ENCODE results near the gene CHKB.
"Not testable (repeated sequence)": the region's sequence is repeated elsewhere in the genome, so short reads cannot be mapped to it uniquely, and the experiment has no call there.

The CHKB gene

GRCh38 chr22:50547263-50547985, 35.2 kb downstream of the CHKB start:
- DNase-seq: no peak

- no peak for DNase-seq
These were observed 36.1 kb downstream of the CHKB start for GRCh38 chr22:50546326-50547262.

DNA sequence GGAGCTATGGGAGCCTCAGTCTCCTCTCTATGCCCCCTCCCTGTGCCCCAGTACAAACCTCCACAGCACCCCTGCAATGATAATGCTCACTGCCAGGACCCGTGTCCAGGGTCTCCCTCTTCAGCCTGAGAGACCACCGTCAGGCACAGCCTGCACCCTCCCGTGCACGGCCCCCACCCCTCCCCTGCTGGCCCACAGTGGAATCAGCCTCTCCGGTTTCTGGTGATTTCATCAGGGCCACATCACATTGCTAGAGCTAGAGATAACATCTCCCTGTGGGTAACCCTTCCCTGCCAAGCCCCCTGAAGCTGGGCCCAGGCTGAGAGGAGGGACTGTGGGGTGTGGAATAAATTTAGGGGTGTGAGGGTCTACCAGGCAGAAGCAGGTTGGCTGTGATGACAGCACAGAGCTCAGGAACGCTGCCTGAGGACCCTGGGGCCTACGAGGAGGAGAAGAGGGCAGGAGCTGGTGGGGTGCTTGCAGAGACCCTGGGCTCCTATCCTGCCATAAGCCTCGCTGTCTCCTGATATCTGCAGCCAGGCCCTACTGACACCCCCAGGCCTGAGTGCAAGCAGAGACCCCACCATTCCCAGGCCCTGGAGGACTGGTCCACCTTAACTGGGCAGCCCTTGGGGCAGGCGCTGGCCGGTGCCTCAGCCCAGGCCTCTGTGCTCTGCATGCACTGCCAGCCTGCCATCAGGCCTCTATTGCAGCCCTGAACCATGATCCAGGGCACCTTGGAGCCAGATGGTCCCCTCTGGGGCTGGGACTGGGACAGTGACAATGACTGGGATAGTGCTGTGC, 36.9 kb downstream of the CHKB start, which contains the start of gene KLHDC7B:
Gene KLHDC7B (plus strand): TSS at position 378 of the 804 bp plus-strand sequence. CDS start 345 bp downstream, at position 723.
- DNase-seq: no peak

- no peak for DNase-seq
These were observed 37.8 kb downstream of the CHKB start for GRCh38 chr22:50544746-50545253.

DNA sequence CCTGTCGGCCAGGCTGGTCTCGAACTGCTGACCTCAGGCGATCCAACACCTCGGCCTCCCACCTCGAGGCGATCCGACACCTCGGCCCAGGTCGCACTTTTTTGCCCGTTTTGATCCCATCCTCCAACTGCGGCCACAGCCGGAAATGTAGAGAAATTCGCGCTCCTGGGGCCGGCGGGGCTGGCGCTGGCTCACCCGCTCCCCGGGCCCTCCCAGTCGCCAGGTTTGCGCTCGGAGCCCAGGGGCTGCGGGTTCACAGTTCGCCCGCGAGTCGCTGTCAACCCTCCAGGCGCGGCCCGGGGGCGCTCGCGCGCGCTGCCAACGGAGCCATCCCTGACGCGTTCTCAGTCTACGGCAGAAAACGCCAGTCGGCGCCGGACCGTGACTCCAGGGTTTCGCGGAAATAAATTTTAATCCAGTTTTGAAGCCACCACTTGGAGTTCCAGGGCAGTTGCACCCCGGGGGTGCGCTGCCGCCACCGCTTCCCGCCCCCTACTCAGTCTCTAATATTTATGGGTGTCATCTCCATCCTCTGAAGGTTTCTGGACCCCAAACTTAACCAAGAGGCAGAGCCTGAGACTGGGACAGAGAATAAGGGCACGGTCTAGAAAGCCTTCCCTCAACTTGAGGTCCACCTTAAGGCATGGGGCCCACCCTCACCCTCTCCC, 38.4 kb downstream of the CHKB start:
- DNase-seq: peak; percentile 49

- no peak for DNase-seq
These were observed 40.2 kb downstream of the CHKB start for GRCh38 chr22:50542416-50542927.

DNA sequence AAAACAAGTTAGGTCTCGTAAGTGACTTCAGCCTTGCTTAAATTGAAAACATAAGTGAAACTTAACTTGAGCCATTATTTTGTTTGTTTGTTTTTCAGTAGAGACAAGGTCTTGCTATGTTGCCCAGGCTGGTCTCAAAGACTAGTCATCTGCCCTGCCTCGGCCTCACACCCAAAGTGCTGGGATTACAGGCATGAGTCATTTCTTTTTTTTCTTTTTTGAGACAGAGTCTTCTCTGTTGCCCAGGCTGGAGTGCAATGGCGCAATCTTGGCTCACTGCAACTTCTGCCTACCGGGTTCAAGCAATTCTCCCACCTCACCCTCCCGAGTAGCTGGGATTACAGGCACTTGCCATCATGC, 41.0 kb downstream of the CHKB start:
- not testable (repeated sequence) for DNase-seq

DNA sequence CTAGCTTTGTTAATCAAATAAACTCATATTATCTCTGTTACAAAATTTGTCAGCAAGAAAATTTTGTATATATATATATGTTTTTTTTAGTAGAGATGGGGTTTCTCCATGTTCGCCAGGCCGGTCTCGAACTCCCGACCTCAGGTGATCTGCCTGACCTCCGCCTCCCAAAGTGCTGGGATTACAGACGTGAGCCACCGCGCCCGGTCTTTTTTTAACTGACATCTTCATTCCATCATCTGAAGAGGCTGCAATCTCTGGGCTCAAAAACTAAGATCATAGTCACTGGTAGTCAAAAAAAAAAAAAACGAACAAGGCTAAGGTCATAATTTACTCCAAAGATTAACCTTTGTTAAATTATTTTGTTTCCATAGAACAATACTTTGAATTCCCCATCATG, 42.3 kb downstream of the CHKB start:
- DNase-seq: no peak

GRCh38 chr22:50537765-50538164, 44.9 kb downstream of the CHKB start:
- DNase-seq: no peak

DNA sequence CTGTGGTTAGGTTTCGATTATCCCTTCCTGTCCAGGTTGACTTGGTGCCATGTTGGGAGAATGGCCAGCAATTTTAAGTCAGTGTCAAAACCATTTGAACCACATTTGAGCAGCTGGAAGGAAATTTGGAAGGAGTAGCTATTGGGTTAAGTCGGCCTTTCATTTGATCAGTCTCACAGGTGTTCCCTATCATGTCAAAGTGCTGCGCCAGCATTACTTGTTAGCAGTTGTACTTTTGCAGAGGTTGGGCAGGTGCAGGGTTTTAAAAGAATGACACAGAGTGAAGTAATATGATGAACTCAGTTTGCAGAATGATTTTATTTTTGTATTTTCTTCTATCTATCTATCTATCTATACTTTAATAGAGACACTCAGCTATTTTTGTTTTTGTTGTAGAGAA, 46.4 kb downstream of the CHKB start:
- DNase-seq: no peak

- no peak for DNase-seq
These were observed 47.5 kb downstream of the CHKB start for GRCh38 chr22:50535113-50535512.

DNA sequence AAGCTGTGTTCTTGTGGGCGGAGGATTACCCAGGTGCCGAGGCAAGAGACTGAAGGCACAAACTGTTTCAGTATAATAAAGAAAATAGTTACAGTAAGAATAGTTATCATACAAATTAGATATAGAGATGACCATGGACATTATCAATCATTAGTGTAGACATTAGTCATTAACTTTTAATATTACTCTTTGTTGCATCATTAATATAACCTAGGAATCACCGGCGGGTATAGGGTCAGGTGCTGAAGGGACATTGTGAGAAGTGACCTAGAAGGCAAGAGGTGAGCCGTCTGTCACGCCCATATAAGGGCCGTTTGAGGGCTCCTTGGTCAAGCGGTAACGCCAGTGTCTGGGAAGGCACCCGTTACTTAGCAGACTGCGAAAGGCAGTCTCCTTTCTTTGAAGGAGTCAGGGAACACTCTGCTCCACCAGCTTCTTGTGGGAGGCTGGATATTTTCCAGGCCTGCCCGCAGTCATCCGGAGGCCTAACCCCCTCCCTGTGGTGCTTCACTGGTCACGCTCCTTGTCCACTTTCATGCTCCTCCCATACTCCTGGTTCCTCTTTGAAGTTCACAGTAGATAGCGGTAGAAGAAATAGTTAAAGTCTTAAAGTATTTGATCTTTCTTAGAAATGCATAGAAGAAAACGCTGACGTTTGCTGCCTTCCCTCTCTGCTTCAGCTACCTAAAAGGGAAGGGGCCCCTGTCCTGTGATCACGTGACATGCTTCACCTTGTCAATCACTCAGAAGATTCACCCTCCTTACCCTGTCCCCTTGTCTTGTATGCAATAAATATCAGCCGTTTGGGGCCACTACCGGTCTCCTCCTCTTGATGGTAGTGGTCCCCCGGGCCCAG, 48.6 kb downstream of the CHKB start:
- not testable (repeated sequence) for DNase-seq

DNA sequence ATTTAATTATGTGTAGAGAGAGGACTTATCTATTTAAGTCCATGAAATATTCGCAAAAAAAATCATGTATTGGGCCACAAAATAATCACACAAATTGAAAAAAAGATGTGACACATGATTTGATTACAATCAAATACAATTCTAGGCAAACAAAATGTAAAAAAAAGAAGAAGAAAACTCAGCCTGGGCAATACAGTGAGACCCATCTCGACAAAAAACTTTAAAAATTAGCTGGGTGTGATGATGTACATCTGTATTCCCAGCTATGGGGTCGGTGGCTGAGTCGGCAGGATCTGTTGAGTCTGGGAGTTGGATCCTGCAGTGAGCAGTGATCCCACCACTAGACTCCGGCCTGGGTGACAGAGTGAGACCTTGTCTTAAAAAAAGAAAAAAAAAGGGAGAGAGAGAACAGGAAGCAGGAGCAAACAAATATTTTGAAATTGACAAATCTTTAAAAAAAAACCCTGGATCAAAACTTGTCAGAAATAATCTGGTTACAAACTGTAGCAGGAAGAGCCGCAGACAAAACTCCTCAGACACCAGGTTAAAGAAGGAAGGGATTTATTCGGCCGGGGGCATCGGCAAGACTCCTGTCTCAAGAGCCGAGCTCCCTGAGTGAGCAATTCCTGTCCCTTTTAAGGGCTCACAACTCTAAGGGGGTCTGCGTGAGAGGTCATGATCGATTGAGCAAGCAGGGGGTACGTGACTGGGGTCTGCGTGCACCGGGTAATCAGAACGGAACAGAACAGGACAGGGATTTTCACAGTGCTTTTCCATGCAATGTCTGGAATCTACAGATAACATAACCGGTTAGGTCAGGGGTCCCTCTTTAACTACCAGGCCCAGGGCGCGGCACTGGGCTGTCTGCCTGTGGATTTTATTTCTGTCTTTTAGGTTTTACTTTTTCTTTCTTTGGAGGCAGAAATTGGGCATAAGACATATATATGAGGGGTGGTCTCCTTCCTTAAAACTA, 49.5 kb downstream of the CHKB start:
- DNase-seq: no peak

DNA sequence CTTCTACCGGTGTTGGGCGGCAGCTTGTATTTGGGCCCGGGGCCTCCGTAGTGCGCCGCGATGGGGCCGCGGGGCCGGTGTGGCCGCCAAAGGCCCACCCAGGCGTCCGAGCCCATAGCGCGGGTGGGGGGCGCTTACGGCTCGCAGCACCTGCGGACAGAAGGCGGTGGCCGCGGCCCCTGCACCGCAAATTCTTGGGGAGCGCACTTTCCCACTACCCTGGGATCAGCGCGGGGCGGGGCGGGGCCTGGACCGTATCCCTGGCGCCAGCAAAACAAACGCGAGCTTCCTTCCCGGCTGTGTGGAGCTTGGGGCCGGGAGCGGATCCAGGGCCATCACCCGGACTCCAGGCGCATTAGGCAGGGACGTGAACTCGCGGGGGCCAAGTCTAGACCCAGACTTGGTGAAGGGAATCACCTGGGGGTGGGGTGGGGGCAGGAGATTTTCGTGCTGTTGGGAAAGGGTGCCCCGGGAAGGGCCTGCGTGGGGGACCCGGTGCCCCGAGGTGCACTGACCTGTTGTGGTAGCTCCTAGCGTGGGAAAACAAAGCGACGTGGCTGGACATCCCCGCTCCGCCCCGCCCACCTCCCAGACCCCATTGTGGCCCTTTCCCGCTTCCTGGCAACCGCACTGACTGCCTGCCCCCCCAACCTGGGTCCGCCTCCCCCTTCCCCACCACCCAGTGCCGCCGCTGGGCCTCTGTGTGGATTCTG, 50.5 kb downstream of the CHKB start:
- DNase-seq: no peak

DNA sequence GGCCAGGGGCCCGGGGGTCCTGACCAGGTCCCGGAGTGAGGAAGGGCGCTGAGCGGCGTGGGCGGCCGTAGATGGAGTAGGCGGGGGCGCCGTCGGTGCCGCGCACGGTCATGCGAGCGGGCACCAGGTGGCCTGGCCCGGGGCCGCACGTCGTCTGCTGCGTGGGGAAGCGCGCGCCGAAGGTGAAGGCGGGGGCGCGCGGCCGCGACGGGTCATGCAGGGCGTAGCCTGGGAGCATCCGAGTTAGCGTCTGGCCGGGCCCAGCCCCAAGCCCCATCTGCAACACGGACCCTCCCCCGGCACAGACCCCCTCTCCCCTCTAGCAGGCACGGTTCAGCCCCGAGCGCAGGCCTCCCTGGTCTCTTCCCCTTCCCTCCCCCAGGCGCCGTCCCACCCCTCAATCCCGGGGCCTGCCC, 51.1 kb downstream of the CHKB start:
- no peak for DNase-seq

DNA sequence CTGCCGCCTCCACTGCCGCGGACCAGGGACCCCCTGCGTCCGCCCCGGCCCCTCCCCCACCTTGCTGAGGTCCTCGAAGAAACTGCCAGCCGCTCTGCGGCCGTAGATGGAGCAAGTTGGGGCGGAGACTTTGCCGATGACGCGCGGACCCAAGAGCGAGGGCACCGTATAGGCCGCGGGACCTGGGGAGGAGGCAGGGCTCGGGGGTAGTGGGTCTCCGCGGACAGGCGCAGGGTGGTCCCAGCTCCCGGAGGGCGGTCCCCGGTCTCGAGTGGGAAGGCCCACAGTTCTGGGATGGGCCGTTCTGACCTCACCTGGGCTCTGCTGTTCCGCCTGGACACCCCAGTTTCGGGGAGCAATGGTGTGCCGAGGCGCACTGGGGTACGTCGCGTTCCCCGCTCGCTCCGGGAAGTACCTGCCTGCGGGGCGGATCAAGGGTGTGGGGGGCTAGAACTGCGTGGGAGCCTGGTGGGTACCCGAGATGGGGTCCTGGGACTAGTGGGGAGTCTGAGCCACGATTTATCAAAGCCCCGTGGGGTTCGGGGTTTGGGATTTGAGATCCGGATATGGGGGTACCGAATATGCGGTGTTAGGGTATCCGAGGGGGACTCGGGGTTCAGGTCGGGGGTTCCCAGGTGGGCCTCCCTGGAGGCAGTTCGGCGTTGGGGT, 51.6 kb downstream of the CHKB start:
- no peak for DNase-seq

DNA sequence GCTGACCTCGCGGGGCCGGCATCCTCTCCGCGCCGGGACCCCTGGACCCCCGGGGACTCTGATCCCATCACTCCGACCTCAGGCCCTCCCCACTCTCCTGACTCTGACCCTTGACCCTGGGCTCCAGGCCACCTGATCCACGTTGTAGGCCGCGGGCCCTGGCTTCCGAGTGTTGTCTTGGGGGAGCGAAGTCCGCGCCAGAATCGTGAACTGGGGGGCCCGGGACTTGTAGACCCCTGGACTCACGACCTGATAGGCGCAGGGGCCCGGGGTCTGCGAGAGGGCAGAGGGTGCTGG, 52.1 kb downstream of the CHKB start:
- no peak for DNase-seq

GRCh38 chr22:50529897-50530579, 52.6 kb downstream of the CHKB start, which contains the start of gene TYMP:
TSS of gene TYMP (minus strand) at chr22:50530012. CDS start at chr22:50529709, 303 bp downstream.
- DNase-seq: no peak
